NCI-H526 treated with DMSO at 0.1 percent for 48 hours (cell line): ENCODE measurements around the gene EOLA1.
"Not testable (repeated sequence)": the region's sequence is repeated elsewhere in the genome, so short reads cannot be mapped to it uniquely, and the experiment has no call there.

Experiments
- DNase-seq: peaks from one replicate; lab custom pipeline; 2025; lab: John Stamatoyannopoulos, UW

EOLA1 gene

GRCh38 chrX:149540621-149541520 lies at the start of gene EOLA1:
EOLA1 (plus strand) TSS chrX:149541012; CDS start chrX:149545631, 4,619 bp downstream.
- DNase-seq = peak; percentile 89

GRCh38 chrX:149491812-149492211 lies 49.0 kb upstream of the EOLA1 start:
- no peak for DNase-seq

GRCh38 chrX:149493567-149494562 lies 46.9 kb upstream of the EOLA1 start:
- no peak for DNase-seq

- no peak for DNase-seq
Measured at GRCh38 chrX:149494844-149495565, 45.8 kb upstream of the EOLA1 start.

- DNase-seq = no peak
Measured at GRCh38 chrX:149495573-149496071, 45.2 kb upstream of the EOLA1 start.

- no peak for DNase-seq
Measured at GRCh38 chrX:149497054-149497453, 43.8 kb upstream of the EOLA1 start.

- DNase-seq = no peak
Measured at GRCh38 chrX:149497626-149498025, 43.2 kb upstream of the EOLA1 start.

GRCh38 chrX:149498767-149499166 lies 42.0 kb upstream of the EOLA1 start:
- no peak for DNase-seq

- no peak for DNase-seq
Measured at GRCh38 chrX:149499766-149500165, 41.0 kb upstream of the EOLA1 start.

- not testable (repeated sequence) for DNase-seq
Measured at GRCh38 chrX:149502923-149503322, 37.9 kb upstream of the EOLA1 start.

- not testable (repeated sequence) for DNase-seq
Measured at GRCh38 chrX:149503446-149503845, 37.4 kb upstream of the EOLA1 start.

GRCh38 chrX:149504226-149504914 lies 36.4 kb upstream of the EOLA1 start:
- DNase-seq = no peak

- DNase-seq = peak; percentile 58
Measured at GRCh38 chrX:149504915-149505651, 35.7 kb upstream of the EOLA1 start, which contains the start of gene IDS. IDS (minus strand) TSS chrX:149505306; CDS start chrX:149505137, 169 bp downstream.

GRCh38 chrX:149505671-149506070 lies 35.1 kb upstream of the EOLA1 start:
- no peak for DNase-seq

GRCh38 chrX:149506349-149506748 lies 34.5 kb upstream of the EOLA1 start:
- no peak for DNase-seq

GRCh38 chrX:149508467-149508866 lies 32.3 kb upstream of the EOLA1 start:
- no peak for DNase-seq

GRCh38 chrX:149510386-149510785 lies 30.4 kb upstream of the EOLA1 start:
- no peak for DNase-seq

- DNase-seq = no peak
Measured at GRCh38 chrX:149511081-149511480, 29.7 kb upstream of the EOLA1 start.

GRCh38 chrX:149512225-149512885 lies 28.5 kb upstream of the EOLA1 start:
- peak; percentile 9 for DNase-seq
